GM18507 (cell line): Measurements from ENCODE around the gene BIK.

Experiments
- DNase-seq: peaks from one replicate; pipeline ENCODE4 v3.0.0; 2011; ENCODE audit warnings: low read depth; ENCODE audit not compliant: insufficient read length; ENCODE audit errors: extremely low spot score
- FAIRE-seq: peaks from 2 replicates; lab custom pipeline; 2011; peaks lifted over from hg19 to GRCh38; lab: Jason Lieb, UNC

BIK gene, protein sequence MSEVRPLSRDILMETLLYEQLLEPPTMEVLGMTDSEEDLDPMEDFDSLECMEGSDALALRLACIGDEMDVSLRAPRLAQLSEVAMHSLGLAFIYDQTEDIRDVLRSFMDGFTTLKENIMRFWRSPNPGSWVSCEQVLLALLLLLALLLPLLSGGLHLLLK

DNA sequence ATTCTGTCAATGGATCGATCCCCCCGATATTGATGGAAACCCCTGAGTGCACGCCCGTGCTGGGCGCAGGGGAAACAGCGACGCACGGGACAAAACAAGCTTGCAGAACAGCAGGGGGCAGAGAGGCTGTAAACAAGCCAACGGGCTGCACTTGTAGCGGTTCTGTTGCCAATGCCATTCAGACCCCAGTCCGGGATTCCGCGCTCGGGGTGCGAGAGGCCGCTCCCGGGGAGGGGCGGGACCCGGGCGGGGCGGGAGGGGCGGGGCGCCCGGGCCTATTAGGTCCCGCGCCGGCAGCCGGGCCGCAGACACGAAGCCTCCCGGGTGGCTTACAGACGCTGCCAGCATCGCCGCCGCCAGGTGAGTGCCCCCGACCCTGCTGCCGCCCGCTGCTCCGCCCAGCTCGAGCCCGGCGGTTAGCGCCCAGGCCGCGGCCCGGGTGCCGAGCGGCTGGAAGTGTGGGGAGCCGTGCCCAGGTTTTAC, at the start of gene BIK:
BIK (plus strand) TSS at position 307 of the 483 bp plus-strand sequence. CDS start 13,273 bp downstream, outside the sequence.
- FAIRE-seq (peak; percentile 79), DNase-seq (no peak)

DNA sequence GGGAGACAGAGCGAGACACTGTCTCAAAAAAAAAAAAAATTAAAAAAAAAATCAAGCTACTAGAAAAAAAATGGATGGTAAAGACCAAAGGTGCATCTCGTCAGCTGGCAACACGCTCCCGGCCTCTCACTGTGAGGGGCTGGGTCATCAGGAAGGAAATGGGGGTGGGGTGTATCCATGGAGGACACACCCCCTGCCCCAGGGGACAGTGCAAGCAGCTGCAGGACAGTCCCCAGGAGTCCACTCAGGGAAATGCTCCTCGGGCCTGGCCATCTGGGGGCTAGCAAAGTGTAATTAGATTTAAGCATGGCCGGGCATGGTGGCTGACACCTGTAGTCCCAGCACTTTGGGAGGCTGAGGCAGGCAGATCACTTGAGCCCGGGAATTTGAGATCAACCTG, 44.4 kb upstream of the BIK start:
- FAIRE-seq = no peak
- no peak for DNase-seq

DNA sequence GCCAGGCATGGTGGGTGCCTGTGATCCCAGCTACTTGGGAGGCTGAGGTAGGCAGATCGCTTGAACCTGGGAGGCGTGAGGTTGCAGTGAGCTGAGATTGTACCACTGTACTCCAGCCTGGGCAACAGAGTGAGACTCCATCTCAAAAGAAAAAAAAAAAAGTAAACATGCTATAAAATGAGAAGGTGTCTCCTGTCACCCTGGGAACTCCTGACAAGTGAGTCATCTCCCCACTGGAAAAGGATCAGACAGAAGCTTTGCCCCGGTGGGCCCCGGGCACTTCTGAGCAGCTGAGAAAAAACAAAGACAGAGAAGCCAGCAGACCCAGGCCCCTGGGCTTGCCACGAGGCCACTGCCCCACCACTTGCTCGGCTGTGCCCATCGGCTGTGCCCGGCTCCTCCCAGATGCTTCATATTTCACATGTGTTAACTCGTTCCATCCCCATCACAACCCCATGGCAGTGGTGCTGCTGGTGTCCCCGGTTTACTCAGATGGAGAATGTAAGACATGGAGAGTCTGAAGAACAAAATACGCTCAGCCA, 43.6 kb upstream of the BIK start:
- DNase-seq (no peak), FAIRE-seq (no peak)

DNA sequence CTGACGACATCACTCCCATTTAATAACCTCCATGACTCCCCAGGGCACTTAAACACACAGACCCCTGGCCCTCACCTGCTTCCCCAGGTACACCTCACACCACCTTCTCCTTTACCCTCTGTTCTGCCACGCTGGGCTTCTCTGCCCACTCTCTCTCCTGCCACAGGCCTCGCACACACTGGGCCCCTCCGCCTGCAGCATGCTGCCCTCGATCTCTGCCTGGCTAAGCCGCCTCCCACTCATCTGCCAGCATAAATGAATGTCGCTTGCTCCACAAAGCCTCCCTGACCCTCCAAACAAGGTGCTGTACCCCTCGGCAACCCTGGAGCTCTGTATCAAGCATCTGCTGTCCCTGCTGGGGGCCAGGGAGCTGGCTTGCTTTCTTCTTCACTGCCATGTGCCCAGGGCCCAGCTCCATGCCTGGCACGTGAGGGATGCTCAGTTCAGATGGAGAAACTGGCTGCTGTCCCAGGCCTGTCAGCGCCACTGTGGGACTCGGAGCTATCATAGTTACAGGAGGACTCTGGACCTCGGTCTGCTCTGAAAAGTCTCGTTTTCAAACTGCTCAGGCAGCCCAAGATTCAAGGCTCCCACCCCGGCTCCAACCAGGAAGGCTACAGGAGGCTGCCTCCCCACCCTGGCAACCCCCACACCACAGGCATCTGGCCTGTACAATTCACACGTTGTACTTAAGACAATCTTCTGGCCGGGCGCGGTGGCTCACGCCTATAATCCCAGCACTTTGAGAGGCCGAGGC, 33.3 kb upstream of the BIK start:
- FAIRE-seq (no peak), DNase-seq (no peak)

DNA sequence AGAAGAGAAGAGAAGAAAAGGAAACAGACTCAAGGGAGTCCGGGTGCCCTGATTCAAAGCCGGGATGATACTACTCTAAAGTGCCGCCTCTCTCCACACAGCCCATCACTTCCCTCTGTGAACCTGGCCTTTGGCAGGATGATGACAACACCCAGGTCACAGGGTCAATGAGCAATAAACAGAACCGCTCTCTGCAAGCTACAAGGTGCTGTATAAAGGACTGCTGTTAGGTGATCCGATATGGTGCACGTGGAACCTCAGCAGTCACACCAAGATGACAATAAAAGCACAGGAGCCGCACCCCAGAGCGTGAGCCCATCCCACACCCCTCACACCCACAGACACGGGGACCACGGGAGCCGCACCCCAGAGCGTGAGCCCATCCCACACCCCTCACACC, 32.0 kb upstream of the BIK start:
- DNase-seq (no peak), FAIRE-seq (no peak)

DNA sequence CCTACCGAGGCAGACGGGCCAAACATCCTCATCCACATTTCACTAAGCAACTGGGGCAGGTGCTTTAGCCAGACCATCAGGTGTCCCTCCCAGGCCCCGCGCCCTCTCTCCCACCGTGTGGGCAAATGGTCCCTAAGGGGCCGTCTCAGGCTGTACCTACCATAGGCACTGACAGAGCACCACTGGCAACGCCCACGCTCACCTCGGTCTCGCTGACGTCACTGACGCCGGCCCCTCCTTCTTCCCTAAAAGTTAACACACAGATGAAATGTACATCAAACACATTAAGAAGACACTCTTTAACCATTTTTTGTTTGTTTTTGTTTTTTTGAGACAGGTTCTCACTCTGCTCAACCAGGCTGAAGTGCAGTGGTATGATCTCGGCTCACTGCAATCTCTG, 30.8 kb upstream of the BIK start:
- DNase-seq (no peak), FAIRE-seq (no peak)

DNA sequence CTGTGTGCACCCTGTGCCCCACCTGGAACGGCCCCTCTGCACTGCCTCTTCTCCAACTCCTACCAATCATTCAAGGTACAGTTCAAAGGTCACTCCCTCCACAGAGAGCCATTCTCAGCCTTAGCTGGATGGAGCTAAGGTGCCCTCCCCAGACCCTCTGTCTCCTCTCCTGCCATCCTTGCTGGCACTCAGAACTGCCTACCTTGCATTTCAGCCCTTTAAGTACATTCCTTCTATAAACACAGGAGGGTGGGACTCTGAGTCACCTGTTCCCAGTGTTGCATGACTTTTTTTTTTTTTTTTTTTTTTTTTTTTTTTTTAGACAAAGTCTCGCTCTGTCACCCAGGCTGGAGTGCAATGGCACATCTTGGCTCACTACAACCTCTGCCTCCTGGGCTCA, 29.9 kb upstream of the BIK start:
- DNase-seq = no peak
- no peak for FAIRE-seq

DNA sequence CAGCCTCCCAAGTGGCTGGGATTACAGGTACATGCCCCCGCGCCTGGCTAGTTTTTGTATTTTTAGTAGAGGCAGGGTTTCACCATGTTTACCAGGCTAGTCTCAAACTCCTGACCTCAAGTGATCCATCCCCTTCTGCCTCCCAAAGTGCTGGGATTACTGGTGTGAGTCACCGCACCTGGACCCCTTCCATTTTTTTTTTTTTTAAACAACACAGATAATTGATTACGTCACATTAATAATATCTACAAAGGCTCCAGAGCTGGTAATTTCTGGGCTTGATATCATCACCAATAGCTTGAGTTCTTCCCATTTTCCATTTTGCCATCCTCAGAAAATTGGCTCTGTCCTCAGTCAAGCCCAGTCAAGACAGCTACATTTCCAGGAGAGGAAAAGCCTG, 28.6 kb upstream of the BIK start:
- FAIRE-seq (no peak), DNase-seq (no peak)

DNA sequence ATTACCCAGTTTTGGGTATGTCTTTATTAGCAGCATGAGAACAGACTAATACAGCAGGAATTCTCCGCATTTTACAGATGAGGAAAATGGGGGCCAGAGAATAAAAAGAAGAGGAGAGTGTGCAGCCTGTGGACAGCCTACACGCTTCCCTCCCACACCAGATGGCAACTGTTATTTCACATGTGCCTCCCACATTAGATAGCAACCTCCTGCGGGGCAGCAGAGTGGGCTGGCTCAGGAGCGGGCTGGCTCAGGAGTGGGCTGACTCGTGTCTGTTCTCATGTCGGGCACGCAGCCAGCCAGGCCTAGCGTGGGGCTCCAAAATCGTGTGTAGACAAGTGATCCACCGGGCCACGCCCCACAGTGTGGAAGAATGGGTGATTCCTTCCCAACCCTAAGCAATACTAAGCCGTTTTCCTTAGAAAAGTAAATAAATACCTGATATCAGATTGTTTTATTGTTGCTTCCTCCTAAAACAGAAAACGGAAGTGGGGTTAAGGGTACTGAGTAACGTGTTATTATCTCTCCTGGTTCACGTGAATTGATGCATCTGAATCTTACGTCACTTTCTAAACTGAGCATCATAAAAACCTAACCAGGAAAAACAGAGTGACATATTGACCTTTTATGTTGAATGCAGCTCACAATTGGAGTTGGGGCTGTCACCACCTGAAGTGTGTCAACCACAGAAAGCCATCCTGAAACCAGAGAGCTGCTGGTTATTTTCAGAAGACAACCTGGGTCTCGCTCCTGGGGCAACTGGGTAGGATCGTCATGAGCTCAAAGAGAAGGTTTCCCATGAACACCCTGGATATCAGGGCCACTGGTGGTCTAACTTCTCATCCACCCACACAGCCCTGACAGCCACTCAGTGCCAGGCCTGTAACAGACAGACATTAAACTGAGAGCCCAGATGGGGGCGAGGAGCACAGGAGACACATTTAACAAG, 24.6 kb upstream of the BIK start:
- peak; percentile 86 for FAIRE-seq
- peak; percentile 39 for DNase-seq

DNA sequence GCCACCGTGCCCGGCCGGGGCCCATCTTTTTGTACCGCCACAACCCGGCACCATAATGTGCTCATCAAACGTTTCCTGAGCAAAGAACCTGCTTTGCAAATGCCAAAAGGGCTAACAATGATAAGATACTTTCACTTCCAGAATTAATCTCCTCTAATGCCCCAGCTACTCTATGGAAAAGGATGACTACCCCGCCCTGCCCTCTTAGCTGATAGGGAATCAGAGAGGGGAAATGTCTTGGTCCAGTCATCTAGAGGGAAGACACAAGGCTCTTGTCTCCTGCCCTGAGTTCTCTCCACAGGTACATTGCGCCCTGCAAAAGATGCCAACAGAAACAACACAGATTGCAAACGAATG, 21.9 kb upstream of the BIK start:
- FAIRE-seq (no peak), DNase-seq (no peak)

DNA sequence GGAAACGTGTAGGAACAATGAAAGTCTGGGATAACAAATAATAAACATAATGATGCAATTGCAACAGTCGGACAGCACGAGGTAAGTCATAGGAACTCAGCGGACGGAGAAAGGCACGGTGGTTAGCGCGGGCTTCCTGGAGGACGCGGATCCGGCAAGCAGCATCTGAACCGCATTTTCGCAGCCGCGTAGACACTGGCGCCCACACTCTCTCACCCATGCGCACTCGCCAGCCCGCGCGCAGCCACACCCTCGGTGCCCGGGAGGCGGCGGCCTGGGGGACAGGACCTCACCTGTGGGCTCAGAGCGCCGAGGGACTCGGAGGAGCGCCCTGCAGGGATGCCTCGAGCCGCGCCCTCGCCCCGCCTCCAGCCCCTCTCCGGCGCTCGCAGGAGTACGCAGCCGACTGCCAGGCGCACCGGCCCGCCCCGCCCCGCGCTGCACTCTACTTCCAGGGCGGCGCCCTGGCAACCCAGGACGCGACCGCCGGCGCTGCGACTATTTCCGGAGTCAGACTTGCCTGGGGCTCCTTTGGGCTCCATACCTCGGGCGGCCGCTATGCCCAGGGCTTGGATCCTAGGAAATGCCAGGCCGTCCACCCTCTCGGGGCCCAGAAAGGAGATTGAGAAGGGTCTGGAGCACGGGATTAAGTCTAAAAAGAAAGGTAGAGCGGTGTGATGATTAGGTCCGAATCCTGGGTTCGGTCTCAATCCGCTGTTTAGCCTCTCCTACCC, 21.4 kb upstream of the BIK start, which contains the start of gene TTLL1:
TTLL1 (minus strand) TSS at position 408 of the 734 bp plus-strand sequence. CDS start 13,805 bp downstream, outside the sequence.
- peak; percentile 89 for FAIRE-seq

DNA sequence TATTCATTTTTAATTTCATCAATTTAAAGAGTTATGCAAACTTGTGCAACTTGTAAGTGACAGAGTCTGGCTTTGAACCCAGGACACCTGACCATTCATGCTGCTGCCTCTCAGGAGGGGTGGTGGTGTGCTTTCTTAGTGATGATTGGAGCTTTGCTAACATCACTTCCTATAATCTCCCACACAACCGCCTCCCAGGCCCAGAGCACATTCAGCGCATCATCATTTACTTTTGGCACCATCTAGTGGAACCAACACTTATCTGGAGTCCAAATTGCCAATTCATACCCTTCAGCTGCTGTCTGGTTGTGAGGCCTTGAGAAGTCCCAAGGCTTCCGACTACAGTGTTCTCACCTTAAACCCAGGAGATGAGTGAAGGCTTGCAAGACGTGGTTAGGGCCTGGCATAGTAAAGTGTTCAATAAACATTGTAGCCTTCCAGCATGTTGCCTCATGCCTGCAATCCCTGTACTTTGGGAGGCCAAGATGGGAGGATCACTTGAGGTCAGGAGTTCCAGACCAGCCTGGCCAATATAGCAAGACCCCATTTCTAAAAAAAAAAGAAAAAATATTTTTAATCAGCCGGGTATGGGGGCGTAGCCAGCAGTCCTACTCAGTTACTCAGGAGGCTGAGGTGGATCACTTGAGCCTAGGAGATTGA, 20.3 kb upstream of the BIK start:
- FAIRE-seq (peak; percentile 78), DNase-seq (no peak)

More for the DNA sequence above, 21.4 kb upstream of the BIK start, which contains the start of gene TTLL1:
- peak; percentile 89 for DNase-seq

DNA sequence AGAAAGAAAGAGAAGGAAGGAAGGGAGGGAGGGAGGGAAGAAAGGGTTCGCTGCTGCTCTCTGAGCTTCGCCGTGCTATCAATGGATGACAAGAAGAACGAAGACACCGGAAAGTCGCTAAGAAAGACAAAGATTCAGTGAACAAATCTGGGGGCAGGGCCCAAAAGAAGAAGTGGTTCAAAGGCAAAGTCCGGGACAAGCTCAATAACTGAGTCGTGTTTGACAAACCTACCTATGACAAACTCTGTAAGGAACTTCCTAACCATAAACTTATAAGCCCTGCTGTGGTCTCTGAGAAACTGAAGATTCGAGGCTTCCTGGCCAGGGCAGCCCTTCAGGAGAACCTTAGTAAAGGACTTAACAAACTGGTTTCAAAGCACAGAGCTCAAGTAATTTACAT, 18.5 kb upstream of the BIK start:
- FAIRE-seq (peak; percentile 18), DNase-seq (no peak)

DNA sequence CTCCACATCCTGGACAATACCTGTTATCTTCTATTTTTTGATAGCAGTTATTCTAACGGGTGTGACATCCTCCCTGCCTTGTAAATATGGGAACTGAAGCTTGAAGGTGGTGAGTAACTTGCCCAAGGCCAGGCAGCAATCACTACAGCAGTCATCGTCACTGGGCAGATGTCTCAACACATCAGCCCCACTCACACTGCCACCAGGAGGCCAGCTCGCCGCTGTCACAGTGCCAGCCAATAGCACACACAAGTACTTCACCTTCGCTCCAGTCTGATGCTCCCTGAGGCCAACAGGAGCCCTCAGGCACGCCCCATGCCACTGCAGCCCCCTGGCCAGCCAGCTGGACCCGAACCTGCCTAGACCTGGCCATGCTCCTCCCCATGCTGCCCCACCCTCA, 16.5 kb upstream of the BIK start:
- FAIRE-seq (no peak), DNase-seq (no peak)

DNA sequence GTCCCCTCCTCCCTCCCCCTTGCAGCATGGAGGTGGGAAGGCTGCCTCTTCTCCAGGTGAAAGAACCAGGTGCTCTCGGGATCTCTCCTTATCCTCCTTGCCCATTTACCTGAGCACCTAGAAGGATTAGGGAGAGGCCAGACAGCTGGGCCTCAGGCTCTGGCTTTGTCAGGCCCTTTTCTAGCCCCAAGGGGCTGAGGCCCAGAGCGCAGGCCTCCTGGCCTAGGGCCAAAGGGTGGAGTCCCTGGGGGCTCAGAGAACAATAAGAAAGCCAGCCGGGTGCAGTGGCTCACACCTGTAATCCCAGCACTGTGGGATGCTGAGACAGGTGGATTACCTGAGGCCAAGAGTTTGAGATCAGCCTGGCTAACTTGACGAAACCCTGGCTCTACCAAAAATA, 16.0 kb upstream of the BIK start:
- FAIRE-seq (no peak), DNase-seq (no peak)

DNA sequence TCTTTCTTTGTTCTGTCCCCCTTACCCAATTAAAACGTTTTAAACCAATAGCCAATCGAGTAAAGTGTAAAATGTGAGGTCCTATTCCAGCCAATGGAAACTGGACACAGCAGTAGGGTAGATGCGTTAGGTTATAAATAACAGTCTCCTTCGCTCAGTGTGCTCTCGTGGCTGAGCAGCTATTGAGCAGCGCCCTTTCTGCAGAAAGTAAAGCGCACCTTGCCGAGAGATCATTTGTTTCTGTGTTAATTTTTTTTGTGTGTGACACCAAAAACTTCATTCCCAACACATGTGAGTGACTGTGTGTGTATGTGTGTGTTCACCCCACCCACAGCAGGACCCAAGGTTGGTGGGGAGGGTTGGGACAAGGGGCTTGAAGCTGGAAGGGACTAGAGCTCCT, 14.1 kb upstream of the BIK start:
- DNase-seq (no peak), FAIRE-seq (no peak)

DNA sequence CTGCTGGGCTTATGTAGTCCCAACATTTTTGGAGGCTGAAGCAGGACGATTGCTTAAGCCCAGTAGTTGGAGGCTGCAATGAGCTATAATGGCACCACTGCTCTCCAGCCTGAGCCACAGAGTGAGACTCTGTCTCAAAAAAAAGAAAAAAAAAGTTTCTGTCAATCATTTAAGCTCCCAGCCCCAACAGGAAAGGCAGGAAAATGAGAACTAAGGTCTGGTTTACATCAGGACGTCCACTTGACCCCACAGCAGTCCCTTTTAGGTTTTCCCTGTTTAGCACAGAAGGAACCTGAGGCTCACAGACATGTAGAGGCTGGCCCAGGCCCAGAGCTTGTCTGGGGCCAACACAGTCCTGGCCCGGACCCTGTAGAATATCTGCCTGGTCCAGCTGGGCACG, 12.2 kb upstream of the BIK start:
- FAIRE-seq (no peak), DNase-seq (no peak)

DNA sequence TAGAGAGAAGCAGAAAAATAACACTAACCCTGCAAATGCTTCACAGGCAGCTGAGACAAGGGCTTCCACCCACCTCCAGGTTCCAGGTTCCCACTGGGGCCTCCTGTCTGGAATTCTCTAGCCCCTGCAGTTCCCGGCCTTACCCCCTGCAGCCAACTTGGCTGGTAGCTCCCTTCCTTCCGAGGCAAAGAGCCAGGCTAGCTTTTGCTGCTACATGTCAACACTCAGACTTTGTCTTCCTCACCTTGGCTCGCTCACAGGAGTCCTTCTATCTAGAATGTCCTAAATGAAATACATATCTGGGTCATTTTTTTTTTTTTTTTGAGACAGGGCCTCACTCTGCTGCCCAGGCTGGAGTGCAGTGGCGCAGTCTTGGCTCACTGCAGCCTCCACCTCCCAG, 11.5 kb upstream of the BIK start:
- FAIRE-seq (no peak), DNase-seq (no peak)

DNA sequence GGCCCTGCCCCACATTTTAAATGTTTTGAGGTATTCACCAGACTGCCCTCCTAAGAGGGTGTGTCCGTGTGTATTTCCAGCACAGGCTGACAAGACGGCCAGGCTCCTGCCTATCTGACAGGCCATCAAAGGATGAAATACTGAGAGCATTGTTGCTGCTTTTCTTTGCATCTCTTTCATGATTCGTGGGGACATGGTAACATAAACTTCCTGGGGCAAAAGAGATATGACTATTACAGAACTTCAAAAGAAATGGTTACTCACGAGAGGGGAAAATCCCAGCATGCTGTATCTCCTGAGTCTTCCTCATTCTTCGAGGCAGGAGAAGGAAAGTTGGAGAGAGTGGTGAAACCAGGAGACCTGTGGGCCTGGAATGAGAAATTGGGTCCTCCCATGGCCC, 10.3 kb upstream of the BIK start:
- FAIRE-seq = no peak
- no peak for DNase-seq
